PC-9 (cell line): ENCODE measurements around the gene EIF5AL1.

Experiments
- EZH2 ChIP-seq: fragments of 200-600 bp; sonication (generic); IDR thresholded peaks from 2 replicates; pipeline ENCODE4 v1.8.0; 2017; ENCODE audit warnings: antibody characterized with exemption, low read depth
- TF ChIP-seq, protein P1 (sequence below): fragments of 200-600 bp; sonication (generic); conservative IDR thresholded peaks from 2 replicates; pipeline ENCODE4 v1.6.1; 2017; ENCODE audit warnings: mixed run types, antibody characterized with exemption, mild to moderate bottlenecking, moderate library complexity

DNA sequence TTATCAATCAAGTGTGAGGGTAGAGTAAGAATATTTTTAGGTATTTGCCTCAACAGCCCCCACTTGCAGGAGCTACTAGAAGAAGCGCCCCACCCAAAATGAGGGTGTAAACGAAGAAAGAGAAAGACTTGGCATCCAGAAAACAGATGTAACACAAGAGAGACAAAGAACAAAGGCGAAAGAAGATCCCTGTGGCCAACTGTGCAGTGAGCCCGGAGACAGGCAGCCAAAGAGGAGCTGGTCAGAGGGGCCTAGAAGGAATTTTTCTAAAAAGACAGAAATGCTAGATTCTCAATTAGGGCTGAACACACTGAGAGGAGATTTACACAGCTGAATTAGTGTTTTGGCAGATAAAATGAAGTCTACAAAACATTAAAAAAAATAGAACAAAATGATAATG is 29.6 kb upstream of the EIF5AL1 start:
- no peak for TF ChIP-seq EZH2
- TF ChIP-seq, protein P1, sequence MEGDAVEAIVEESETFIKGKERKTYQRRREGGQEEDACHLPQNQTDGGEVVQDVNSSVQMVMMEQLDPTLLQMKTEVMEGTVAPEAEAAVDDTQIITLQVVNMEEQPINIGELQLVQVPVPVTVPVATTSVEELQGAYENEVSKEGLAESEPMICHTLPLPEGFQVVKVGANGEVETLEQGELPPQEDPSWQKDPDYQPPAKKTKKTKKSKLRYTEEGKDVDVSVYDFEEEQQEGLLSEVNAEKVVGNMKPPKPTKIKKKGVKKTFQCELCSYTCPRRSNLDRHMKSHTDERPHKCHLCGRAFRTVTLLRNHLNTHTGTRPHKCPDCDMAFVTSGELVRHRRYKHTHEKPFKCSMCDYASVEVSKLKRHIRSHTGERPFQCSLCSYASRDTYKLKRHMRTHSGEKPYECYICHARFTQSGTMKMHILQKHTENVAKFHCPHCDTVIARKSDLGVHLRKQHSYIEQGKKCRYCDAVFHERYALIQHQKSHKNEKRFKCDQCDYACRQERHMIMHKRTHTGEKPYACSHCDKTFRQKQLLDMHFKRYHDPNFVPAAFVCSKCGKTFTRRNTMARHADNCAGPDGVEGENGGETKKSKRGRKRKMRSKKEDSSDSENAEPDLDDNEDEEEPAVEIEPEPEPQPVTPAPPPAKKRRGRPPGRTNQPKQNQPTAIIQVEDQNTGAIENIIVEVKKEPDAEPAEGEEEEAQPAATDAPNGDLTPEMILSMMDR, result no peak
